ENCODE results near the gene FZD4.
"Not testable (repeated sequence)": the region's sequence is repeated elsewhere in the genome, so short reads cannot be mapped to it uniquely, and the experiment has no call there.

The FZD4 gene

GRCh38 chr11:86996953-86997570 lies 41.9 kb upstream of the FZD4 start:
- no peaks in the 10 kb centered on the region for H3K27me3 ChIP-seq (replicated peaks; ENCODE audit: control insufficient read depth, insufficient read depth, low read length)
- no peaks in the 10 kb centered on the region for H3K36me3 ChIP-seq (ENCODE audit: control insufficient read depth, insufficient read depth, low read length)
- no peak overlapping the region for H3K4me3 ChIP-seq (replicated peaks; ENCODE audit: low read depth, low read length)
- TF ChIP-seq, protein P1, sequence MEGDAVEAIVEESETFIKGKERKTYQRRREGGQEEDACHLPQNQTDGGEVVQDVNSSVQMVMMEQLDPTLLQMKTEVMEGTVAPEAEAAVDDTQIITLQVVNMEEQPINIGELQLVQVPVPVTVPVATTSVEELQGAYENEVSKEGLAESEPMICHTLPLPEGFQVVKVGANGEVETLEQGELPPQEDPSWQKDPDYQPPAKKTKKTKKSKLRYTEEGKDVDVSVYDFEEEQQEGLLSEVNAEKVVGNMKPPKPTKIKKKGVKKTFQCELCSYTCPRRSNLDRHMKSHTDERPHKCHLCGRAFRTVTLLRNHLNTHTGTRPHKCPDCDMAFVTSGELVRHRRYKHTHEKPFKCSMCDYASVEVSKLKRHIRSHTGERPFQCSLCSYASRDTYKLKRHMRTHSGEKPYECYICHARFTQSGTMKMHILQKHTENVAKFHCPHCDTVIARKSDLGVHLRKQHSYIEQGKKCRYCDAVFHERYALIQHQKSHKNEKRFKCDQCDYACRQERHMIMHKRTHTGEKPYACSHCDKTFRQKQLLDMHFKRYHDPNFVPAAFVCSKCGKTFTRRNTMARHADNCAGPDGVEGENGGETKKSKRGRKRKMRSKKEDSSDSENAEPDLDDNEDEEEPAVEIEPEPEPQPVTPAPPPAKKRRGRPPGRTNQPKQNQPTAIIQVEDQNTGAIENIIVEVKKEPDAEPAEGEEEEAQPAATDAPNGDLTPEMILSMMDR (IDR thresholded peaks at IDR 0.05; ENCODE audit: insufficient read depth, low read length, poor library complexity, severe bottlenecking), result no peak
- DNase-seq (ENCODE audit: extremely low read depth, insufficient read length), result no peak

DNA sequence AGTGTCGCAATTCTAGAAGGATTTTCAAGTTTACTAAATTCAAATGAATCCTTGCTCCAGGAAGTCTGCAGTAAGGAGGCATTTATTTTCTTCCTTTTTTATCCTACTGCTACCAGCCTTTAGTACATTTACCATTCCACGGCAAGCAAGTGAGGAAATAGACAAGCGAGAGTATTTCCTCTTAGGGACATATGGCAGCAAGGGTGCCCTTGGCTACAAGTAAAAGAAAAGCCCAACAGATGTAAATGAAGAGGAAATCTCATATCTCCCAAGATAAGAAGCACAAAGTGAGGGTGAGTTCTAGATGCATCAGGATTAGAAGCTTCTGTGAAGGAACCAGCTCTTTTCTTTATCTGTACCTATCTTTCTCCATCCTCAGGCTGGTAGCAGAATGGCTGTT lies 37.8 kb upstream of the FZD4 start:
- Histone ChIP-seq H3K36me3 (ENCODE audit: control insufficient read depth, insufficient read depth, low read length) (no peaks in the 10 kb centered on the region), H3K4me3 (replicated peaks; ENCODE audit: low read depth, low read length) (no peak overlapping the region), H3K27me3 (replicated peaks; ENCODE audit: control insufficient read depth, insufficient read depth, low read length) (no peaks in the 10 kb centered on the region)
- no peak for DNase-seq (ENCODE audit: extremely low read depth, insufficient read length)
- TF ChIP-seq, protein P1 (IDR thresholded peaks at IDR 0.05; ENCODE audit: insufficient read depth, low read length, poor library complexity, severe bottlenecking), result no peak

GRCh38 chr11:86992340-86992739 lies 37.1 kb upstream of the FZD4 start:
- H3K36me3 ChIP-seq (ENCODE audit: control insufficient read depth, insufficient read depth, low read length); DNase-seq (ENCODE audit: extremely low read depth, insufficient read length); H3K4me3 ChIP-seq (replicated peaks; ENCODE audit: low read depth, low read length); H3K27me3 ChIP-seq (replicated peaks; ENCODE audit: control insufficient read depth, insufficient read depth, low read length): not testable (repeated sequence)

DNA sequence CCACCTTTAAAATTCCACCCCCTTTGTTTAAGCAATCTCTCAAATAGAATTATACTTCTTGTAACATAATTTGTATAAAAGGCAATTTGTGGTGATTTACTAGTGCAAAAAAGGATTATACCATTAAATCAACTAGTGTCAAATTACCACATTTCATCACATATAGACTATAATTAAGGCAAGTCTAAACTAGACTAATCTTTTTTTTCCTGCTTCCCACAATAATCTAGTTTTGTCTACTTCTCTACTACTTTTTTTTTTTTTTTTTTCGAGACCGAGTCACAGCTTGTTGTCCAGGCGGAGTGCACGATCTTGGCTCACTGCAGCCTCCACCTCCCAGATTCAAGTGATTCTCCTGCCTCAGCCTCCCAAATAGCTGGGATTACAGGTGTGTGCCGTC lies 36.1 kb upstream of the FZD4 start:
- Histone ChIP-seq H3K36me3 (ENCODE audit: control insufficient read depth, insufficient read depth, low read length) (no peaks in the 10 kb centered on the region), H3K4me3 (replicated peaks; ENCODE audit: low read depth, low read length) (no peak overlapping the region), H3K27me3 (replicated peaks; ENCODE audit: control insufficient read depth, insufficient read depth, low read length) (no peaks in the 10 kb centered on the region)
- no peak for DNase-seq (ENCODE audit: extremely low read depth, insufficient read length)
- TF ChIP-seq, protein P1 (IDR thresholded peaks at IDR 0.05; ENCODE audit: insufficient read depth, low read length, poor library complexity, severe bottlenecking), result no peak

- Histone ChIP-seq H3K4me3 (replicated peaks; ENCODE audit: low read depth, low read length) (no peak overlapping the region), H3K27me3 (replicated peaks; ENCODE audit: control insufficient read depth, insufficient read depth, low read length) (no peaks in the 10 kb centered on the region), H3K36me3 (ENCODE audit: control insufficient read depth, insufficient read depth, low read length) (no peaks in the 10 kb centered on the region)
- TF ChIP-seq, protein P1 (IDR thresholded peaks at IDR 0.05; ENCODE audit: insufficient read depth, low read length, poor library complexity, severe bottlenecking), result no peak
- DNase-seq (ENCODE audit: extremely low read depth, insufficient read length), result no peak
Observed at GRCh38 chr11:86990515-86990914, 35.3 kb upstream of the FZD4 start.

- Histone ChIP-seq H3K27me3 (replicated peaks; ENCODE audit: control insufficient read depth, insufficient read depth, low read length) (no peaks in the 10 kb centered on the region), H3K4me3 (replicated peaks; ENCODE audit: low read depth, low read length) (no peak overlapping the region), H3K36me3 (ENCODE audit: control insufficient read depth, insufficient read depth, low read length) (no peaks in the 10 kb centered on the region)
- DNase-seq (ENCODE audit: extremely low read depth, insufficient read length), result no peak
- TF ChIP-seq, protein P1 (IDR thresholded peaks at IDR 0.05; ENCODE audit: insufficient read depth, low read length, poor library complexity, severe bottlenecking), result no peak
Observed at GRCh38 chr11:86990031-86990430, 34.8 kb upstream of the FZD4 start.

All from GM06990 (cell line).